Activated CD8-positive, alpha-beta memory T cell treated with anti-CD3 and anti-CD28 coated beads for 36 hours (primary cell): ENCODE results near the gene GRM2. TPM values are rescaled to one million over a fixed set of nuclear protein-coding genes. Genes with fewer than 3 reads are reported as not detected.
"Not testable (repeated sequence)": the region's sequence is repeated elsewhere in the genome, so short reads cannot be mapped to it uniquely, and the experiment has no call there.

Source experiments
- CTCF ChIA-PET: fragments of 350-600 bp; sonication (Branson Sonifier 250); formaldehyde crosslinking; loops from one replicate; lab custom pipeline; 2021; ENCODE audit warnings: antibody characterized with exemption; lab: Charles Lee
- POLR2A ChIA-PET: fragments of 350-600 bp; sonication (Branson Sonifier 250); formaldehyde crosslinking; loops from one replicate; lab custom pipeline; 2021; ENCODE audit warnings: antibody characterized with exemption; lab: Charles Lee
- total RNA-seq, 2 experiments: library from RNA; stranded (reverse); gene quantifications; one replicate each; pipeline ENCODE4 v1.2.3, GENCODE V29; 2021

The GRM2 gene
- total RNA-seq, 2 experiments from 2014 or later = 0.11 to 0.23 TPM

- POLR2A ChIA-PET = no interaction called here
- CTCF ChIA-PET = no interaction called here
These were observed 32.2 kb downstream of the GRM2 start for GRCh38 chr3:51739110-51739509.

- CTCF ChIA-PET, POLR2A ChIA-PET: not testable (repeated sequence)
These were observed 35.5 kb downstream of the GRM2 start for GRCh38 chr3:51742320-51742719.

GRCh38 chr3:51742978-51743377 lies 36.1 kb downstream of the GRM2 start:
- POLR2A ChIA-PET = not testable (repeated sequence)

GRCh38 chr3:51747840-51748239 lies 41.0 kb downstream of the GRM2 start:
- CTCF ChIA-PET = no interaction called here

More at GRCh38 chr3:51742978-51743377, 36.1 kb downstream of the GRM2 start:
- CTCF ChIA-PET = not testable (repeated sequence)

GRCh38 chr3:51748327-51748726 lies 41.5 kb downstream of the GRM2 start:
- POLR2A ChIA-PET = no interaction called here
- CTCF ChIA-PET = no interaction called here

More at GRCh38 chr3:51747840-51748239, 41.0 kb downstream of the GRM2 start:
- POLR2A ChIA-PET = no interaction called here

- ChIA-PET POLR2A (no interaction called here), CTCF (no interaction called here)
These were observed 44.0 kb downstream of the GRM2 start for GRCh38 chr3:51750878-51751277.

- POLR2A ChIA-PET = no interaction called here
- CTCF ChIA-PET = no interaction called here
These were observed 44.4 kb downstream of the GRM2 start for GRCh38 chr3:51751287-51751686.

- CTCF ChIA-PET, POLR2A ChIA-PET: not testable (repeated sequence)
These were observed 47.2 kb downstream of the GRM2 start for GRCh38 chr3:51753763-51754750.

GRCh38 chr3:51759203-51759602 lies 52.3 kb downstream of the GRM2 start:
- CTCF ChIA-PET = no interaction called here

More at GRCh38 chr3:51759203-51759602, 52.3 kb downstream of the GRM2 start:
- POLR2A ChIA-PET = no interaction called here

Other genes starting within 250 kb of the GRM2 start
- gene DCAF1, start 207.1 kb upstream of the GRM2 start, total RNA-seq = 10 to 100 TPM; 46.3 to 46.7 TPM
- 10 to 100 TPM; 34.8 to 35.3 TPM for gene RAD54L2, start 168.3 kb upstream of the GRM2 start, total RNA-seq
- gene TEX264, start 35.8 kb upstream of the GRM2 start, total RNA-seq = 10 to 100 TPM; 45.5 to 46.4 TPM
- not detected for gene IQCF6, start 72.2 kb downstream of the GRM2 start, total RNA-seq
- gene IQCF2, start 154.5 kb downstream of the GRM2 start, total RNA-seq = not detected
- not detected for gene IQCF5, start 168.5 kb downstream of the GRM2 start, total RNA-seq
- gene IQCF1, start 196.3 kb downstream of the GRM2 start, total RNA-seq = not detected
- gene RRP9, start 234.8 kb downstream of the GRM2 start, total RNA-seq = 10 to 100 TPM; 82.4 to 83.9 TPM
- gene PARP3, start 235.3 kb downstream of the GRM2 start, total RNA-seq = 10 to 100 TPM in 1 of 2 experiments, 1 to 10 TPM in 1; 9.7 to 12.2 TPM
- gene GPR62, start 248.3 kb downstream of the GRM2 start, total RNA-seq = not detected